ENCODE measurements around the gene NTN4. TPM values are rescaled to one million over a fixed set of nuclear protein-coding genes. Genes with fewer than 3 reads are reported as not detected.
"Not testable (repeated sequence)": the region's sequence is repeated elsewhere in the genome, so short reads cannot be mapped to it uniquely, and the experiment has no call there.

Gene NTN4
- total RNA-seq, 1 donor from 2014 or later = 136 TPM

GRCh38 chr12:95738024-95738611 is 52.4 kb downstream of the NTN4 start:
- DNase-seq (no peak), ATAC-seq (peak; percentile 29)
- no peaks in the 10 kb centered on the region for H3K36me3 ChIP-seq
- no peak overlapping the region for H3K27ac ChIP-seq
- peaks cover 5% of the 10 kb centered on the region for H3K4me1 ChIP-seq
- no peaks in the 10 kb centered on the region for H3K9me3 ChIP-seq
- no peak overlapping the region for H3K4me3 ChIP-seq
- no peaks in the 10 kb centered on the region for H3K27me3 ChIP-seq
- intact Hi-C loops (cut with DNase I) = no loop called here
- no peak for TF ChIP-seq CTCF (IDR thresholded peaks at IDR 0.05)

DNA sequence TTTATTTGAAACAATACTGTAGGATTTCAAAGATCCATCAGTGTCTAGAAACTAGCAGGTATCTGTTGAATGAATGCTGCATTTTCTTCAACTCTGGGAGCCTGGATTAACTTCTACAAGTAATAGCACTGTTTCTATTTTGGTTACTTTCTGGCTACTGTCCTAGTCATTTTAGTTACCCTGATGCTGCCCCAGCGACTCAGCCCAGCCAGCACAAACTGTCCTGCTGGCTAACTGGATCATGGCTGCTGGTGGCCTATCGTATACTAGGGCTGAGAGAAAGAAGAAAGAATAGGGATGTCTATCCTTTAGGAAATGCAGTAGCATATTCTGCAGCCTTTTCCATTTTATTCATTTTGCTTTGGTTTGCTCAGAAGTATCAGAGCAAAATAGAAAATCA is 53.9 kb downstream of the NTN4 start:
- no peak for ATAC-seq
- no peaks in the 10 kb centered on the region for H3K27me3 ChIP-seq

DNA sequence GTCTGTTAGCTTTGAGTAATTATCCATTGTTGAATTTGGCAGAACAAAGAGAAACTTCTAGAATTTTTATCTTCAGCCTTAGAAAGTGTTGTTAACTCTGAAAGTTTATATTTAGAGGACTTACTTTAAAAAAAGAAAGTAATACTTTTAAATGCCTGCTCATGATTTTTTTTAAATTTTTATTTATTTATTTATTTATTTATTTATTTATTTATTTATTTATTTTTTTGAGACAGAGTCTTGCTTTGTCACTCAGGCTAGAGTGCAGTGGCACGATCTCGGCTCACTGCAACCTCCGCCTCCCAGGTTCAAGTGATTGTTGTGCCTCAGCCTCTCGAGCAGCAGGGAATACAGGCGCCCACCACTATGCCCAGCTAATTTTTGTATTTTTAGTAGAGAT is 54.8 kb downstream of the NTN4 start:
- H3K27me3 ChIP-seq; H3K27ac ChIP-seq; intact Hi-C loops (cut with DNase I); H3K36me3 ChIP-seq; ATAC-seq; DNase-seq; H3K9me3 ChIP-seq; H3K4me3 ChIP-seq: not testable (repeated sequence)
- peaks cover 12% of the 10 kb centered on the region for H3K4me1 ChIP-seq

More for the DNA sequence above, 53.9 kb downstream of the NTN4 start:
- Histone ChIP-seq H3K4me3 (no peak overlapping the region), H3K36me3 (no peaks in the 10 kb centered on the region), H3K9me3 (no peaks in the 10 kb centered on the region), H3K4me1 (peaks cover 12% of the 10 kb centered on the region), H3K27ac (no peak overlapping the region)
- no peak for DNase-seq
- TF ChIP-seq CTCF (IDR thresholded peaks at IDR 0.05) = no peak
- intact Hi-C loops (cut with DNase I) = no loop called here

DNA sequence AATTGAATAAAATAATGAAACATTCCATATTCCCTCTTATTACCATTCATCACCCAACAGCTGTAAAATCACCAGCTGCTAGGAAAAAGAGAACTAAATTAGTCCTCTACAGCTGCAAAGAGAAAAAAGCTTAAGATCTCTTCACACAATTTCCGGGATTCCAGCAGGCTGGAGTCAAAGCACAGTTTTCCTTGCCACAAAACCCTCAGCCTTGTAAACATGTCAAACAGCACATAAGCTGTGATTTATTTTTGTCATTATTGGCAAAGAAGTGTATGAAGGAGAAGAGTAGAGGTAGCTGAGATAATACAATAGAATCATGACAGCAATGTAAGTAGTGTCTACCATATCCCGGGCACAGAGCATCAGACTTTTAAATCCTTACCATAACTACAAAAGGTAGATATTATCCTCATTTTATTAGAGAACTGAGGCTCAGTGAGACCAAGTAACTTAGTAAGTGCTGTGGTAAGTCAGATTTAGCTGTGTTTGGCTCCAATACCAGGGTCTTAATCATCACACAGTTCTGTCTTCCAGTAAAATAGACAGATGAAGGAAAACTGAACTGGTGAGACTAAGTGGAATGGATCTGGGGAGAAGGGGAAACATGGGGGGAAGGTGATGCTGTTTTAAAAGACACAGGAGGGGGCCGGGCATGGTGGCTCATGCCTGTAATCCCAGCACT is 57.3 kb downstream of the NTN4 start:
- Histone ChIP-seq H3K4me3 (no peak overlapping the region), H3K9me3 (no peaks in the 10 kb centered on the region), H3K4me1 (peaks cover 14% of the 10 kb centered on the region), H3K27me3 (no peaks in the 10 kb centered on the region), H3K27ac (peak overlapping the region; percentile 65), H3K36me3 (no peaks in the 10 kb centered on the region)
- intact Hi-C loops (cut with DNase I) = no loop called here
- TF ChIP-seq CTCF (IDR thresholded peaks at IDR 0.05) = no peak
- ATAC-seq (no peak), DNase-seq (no peak)

DNA sequence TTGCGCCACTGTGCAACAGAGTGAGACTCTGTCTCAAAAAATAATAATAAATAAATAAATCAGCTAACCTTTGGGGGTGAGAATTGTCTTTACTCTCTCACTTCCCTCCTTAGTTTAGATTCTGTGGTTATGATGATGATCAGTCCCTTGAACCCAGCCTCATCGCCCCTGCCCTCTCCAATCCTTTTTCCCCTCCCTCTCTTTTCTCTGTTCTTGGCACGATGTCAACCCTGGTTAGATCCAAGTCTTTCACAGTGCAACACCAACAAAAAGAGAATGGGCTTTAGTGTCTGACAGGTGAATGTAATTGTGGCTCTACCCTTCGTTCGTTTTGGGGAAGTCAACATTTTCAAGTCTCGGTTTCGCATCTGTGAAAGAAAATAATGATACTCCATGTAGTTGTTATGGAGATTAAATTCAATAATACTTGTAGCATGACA is 59.0 kb downstream of the NTN4 start:
- no peak for ATAC-seq
- Histone ChIP-seq H3K4me3 (no peak overlapping the region), H3K9me3 (no peaks in the 10 kb centered on the region), H3K27ac (no peak overlapping the region), H3K27me3 (no peaks in the 10 kb centered on the region), H3K36me3 (no peaks in the 10 kb centered on the region), H3K4me1 (peaks cover 14% of the 10 kb centered on the region)
- no peak for TF ChIP-seq CTCF (IDR thresholded peaks at IDR 0.05)
- DNase-seq = no peak
- intact Hi-C loops (cut with DNase I) = no loop called here

DNA sequence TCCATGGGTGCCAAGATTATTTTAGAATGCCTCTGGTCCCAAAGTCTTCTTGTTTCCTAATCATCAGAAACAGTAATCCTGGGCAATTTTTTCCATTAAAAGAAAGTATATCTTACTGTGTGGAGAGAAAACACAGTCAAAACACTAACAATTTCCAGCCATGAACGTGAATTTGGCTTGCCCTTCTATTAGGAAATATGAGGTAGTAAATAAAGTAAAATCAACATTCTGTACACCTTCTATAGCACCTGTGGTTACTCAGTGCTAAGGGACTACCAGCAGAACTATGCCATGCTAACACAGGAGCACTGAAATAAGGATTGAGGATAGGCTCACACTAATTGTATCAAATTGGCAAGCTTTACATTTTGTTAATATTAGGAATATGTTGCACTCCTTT is 60.1 kb downstream of the NTN4 start:
- DNase-seq (no peak), ATAC-seq (no peak)
- Histone ChIP-seq H3K27me3 (no peaks in the 10 kb centered on the region), H3K27ac (no peak overlapping the region), H3K36me3 (no peaks in the 10 kb centered on the region), H3K4me3 (no peak overlapping the region), H3K9me3 (no peaks in the 10 kb centered on the region), H3K4me1 (peaks cover 14% of the 10 kb centered on the region)
- TF ChIP-seq CTCF (IDR thresholded peaks at IDR 0.05) = no peak
- intact Hi-C loops (cut with DNase I) = no loop called here

Data from upper lobe of right lung (tissue), 1 donor.